ENCODE data around the gene PHETA1. TPM values are rescaled to one million over a fixed set of nuclear protein-coding genes. Genes with fewer than 3 reads are reported as not detected.
"Not testable (repeated sequence)": the region's sequence is repeated elsewhere in the genome, so short reads cannot be mapped to it uniquely, and the experiment has no call there.

The PHETA1 gene
- total RNA-seq, 4 donors from 2014 or later: 8.1 to 23.5 (median 15.3) TPM

DNA sequence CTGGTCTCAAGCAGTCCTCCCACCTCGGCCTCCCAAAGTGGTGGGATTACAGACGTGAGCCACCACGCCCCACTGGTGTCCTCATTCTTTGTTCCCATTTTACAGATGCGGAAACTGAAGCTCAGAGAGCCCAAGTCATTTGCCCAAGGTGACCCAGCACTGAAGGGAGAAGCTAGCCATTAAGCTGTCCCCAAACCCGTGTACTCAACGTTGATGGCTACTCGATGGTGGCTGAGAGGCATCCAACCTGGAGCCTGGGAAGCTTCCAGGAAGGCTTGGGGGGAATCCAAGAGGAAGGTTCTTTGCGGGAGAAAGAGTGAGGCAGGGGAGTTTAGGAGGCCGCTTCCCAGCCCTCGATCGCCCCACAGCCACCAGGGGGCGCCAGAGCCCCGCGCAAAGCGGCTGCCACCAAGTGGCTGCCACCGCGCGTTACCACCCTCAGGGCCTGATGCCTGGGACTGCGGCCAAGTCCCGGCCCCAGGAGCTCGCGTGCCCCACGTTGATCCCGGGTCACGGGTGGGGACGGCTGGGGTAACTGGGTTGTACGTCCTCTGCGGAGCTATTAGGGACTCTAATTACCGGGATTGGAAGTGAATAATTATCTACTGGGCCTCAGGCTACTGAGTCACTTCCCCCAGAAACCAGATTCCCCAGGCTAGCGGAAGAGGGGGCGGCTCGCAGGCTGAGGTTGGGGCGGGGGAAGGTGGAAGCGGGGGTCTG lies 28.0 kb upstream of the PHETA1 start:
- 13 to 17% methylated on average over 14 to 23 of the region's 34 CpGs for WGBS, 2 donors
- no peaks in the 10 kb centered on the region for H3K27me3 ChIP-seq
- intact Hi-C loops (cut with DNase I): loop anchor here (2.0 kb wide), 1 partner anchor 54 kb away; no protein-coding TSS in a partner anchor
- peak overlapping the region in 2 of 3 donors; percentile 3 to 28 for H3K27ac ChIP-seq
- H3K4me3 ChIP-seq (replicated peaks in 1 of 3): no peak overlapping the region
- peaks cover 0 to 7% of the 10 kb centered on the region in 2 donors for H3K4me1 ChIP-seq
- H3K36me3 ChIP-seq: no peaks in the 10 kb centered on the region
- no peaks in the 10 kb centered on the region for H3K9me3 ChIP-seq
- TF ChIP-seq CTCF (IDR thresholded peaks at IDR 0.05) (peak in 5 of 6 experiments; percentile 94 to 99 (median 98)), POLR2A (IDR thresholded peaks at IDR 0.05) (no peak)
- DNase-seq: peak; percentile 80 to 86

DNA sequence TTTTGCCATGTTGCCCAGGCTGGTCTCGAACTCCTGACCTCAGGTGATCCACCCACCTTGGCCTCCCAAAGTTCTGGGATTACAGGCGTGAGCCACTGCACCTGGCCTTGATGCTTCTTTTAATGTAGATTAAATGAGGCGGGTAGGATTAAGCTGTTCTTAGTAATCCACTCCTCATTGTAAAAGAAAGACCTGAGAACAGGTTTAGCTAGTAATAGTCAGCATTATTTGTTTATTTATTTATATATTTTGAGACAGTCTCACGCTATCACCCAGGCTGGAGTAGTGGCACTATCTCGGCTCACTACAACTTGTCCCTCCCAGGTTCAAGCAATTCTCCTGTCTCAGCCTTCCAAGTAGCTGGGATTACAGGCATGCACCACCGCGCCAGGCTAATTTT lies 27.4 kb upstream of the PHETA1 start:
- H3K4me3 ChIP-seq (replicated peaks in 1 of 3); DNase-seq; H3K27me3 ChIP-seq; H3K9me3 ChIP-seq; H3K36me3 ChIP-seq; H3K4me1 ChIP-seq: not testable (repeated sequence)
- intact Hi-C loops (cut with DNase I): loop anchor here (2.0 kb wide), 1 partner anchor 55 kb away; no protein-coding TSS in a partner anchor
- H3K27ac ChIP-seq: peak overlapping the region in 1 of 3 donors; percentile 28
- WGBS, 2 donors: 86 to 92% methylated on average over 7 of the region's 7 CpGs

- DNase-seq: no peak
- WGBS, 2 donors: 78 to 83% methylated on average over 8 of the region's 8 CpGs
- no peak overlapping the region for H3K27ac ChIP-seq
- peaks cover 0 to 7% of the 10 kb centered on the region in 2 donors for H3K4me1 ChIP-seq
- TF ChIP-seq CTCF (IDR thresholded peaks at IDR 0.05) (no peak), POLR2A (IDR thresholded peaks at IDR 0.05) (no peak)
- no peak overlapping the region for H3K4me3 ChIP-seq (replicated peaks in 1 of 3)
- no peaks in the 10 kb centered on the region for H3K9me3 ChIP-seq
- intact Hi-C loops (cut with DNase I): loop anchor here (2.0 kb wide), 1 partner anchor 55 kb away; no protein-coding TSS in a partner anchor
- no peaks in the 10 kb centered on the region for H3K36me3 ChIP-seq
- no peaks in the 10 kb centered on the region for H3K27me3 ChIP-seq
Observed at GRCh38 chr12:111395336-111396187, 26.7 kb upstream of the PHETA1 start.

- H3K4me3 ChIP-seq (replicated peaks in 1 of 3): no peak overlapping the region
- 80 to 92% methylated on average over 5 to 6 of the region's 8 CpGs for WGBS, 2 donors
- DNase-seq: no peak
- no peaks in the 10 kb centered on the region for H3K9me3 ChIP-seq
- H3K36me3 ChIP-seq: no peaks in the 10 kb centered on the region
- TF ChIP-seq POLR2A (IDR thresholded peaks at IDR 0.05) (no peak), CTCF (IDR thresholded peaks at IDR 0.05) (no peak)
- intact Hi-C loops (cut with DNase I): no loop called here
- H3K4me1 ChIP-seq: peaks cover 0 to 7% of the 10 kb centered on the region in 2 donors
- H3K27ac ChIP-seq: no peak overlapping the region
- no peaks in the 10 kb centered on the region for H3K27me3 ChIP-seq
Observed at GRCh38 chr12:111394480-111394879, 25.6 kb upstream of the PHETA1 start.

GRCh38 chr12:111393700-111394300 lies 24.9 kb upstream of the PHETA1 start:
- WGBS, 2 donors: 69 to 72% methylated on average over 8 of the region's 8 CpGs
- no peak overlapping the region for H3K27ac ChIP-seq
- DNase-seq: no peak

More at GRCh38 chr12:111393700-111394300, 24.9 kb upstream of the PHETA1 start:
- H3K9me3 ChIP-seq: no peaks in the 10 kb centered on the region
- no peak overlapping the region for H3K4me3 ChIP-seq (replicated peaks in 1 of 3)
- intact Hi-C loops (cut with DNase I): no loop called here
- H3K36me3 ChIP-seq: no peaks in the 10 kb centered on the region
- TF ChIP-seq POLR2A (IDR thresholded peaks at IDR 0.05) (no peak), CTCF (IDR thresholded peaks at IDR 0.05) (no peak)
- no peaks in the 10 kb centered on the region for H3K27me3 ChIP-seq
- H3K4me1 ChIP-seq: peaks cover 0 to 7% of the 10 kb centered on the region in 2 donors
